GM19372 (cell line): Measurements from ENCODE around the gene CHTOP.
"Not testable (repeated sequence)": the region's sequence is repeated elsewhere in the genome, so short reads cannot be mapped to it uniquely, and the experiment has no call there.

Experiments used
- ATAC-seq: cut with Tn5 transposase; IDR thresholded peaks from one replicate; pipeline ENCODE4 v1.9.1; 2021; ENCODE audit warnings: mild to moderate bottlenecking, low read depth, moderate library complexity; ENCODE audit not compliant: unreplicated experiment

Gene CHTOP, protein sequence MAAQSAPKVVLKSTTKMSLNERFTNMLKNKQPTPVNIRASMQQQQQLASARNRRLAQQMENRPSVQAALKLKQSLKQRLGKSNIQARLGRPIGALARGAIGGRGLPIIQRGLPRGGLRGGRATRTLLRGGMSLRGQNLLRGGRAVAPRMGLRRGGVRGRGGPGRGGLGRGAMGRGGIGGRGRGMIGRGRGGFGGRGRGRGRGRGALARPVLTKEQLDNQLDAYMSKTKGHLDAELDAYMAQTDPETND

DNA sequence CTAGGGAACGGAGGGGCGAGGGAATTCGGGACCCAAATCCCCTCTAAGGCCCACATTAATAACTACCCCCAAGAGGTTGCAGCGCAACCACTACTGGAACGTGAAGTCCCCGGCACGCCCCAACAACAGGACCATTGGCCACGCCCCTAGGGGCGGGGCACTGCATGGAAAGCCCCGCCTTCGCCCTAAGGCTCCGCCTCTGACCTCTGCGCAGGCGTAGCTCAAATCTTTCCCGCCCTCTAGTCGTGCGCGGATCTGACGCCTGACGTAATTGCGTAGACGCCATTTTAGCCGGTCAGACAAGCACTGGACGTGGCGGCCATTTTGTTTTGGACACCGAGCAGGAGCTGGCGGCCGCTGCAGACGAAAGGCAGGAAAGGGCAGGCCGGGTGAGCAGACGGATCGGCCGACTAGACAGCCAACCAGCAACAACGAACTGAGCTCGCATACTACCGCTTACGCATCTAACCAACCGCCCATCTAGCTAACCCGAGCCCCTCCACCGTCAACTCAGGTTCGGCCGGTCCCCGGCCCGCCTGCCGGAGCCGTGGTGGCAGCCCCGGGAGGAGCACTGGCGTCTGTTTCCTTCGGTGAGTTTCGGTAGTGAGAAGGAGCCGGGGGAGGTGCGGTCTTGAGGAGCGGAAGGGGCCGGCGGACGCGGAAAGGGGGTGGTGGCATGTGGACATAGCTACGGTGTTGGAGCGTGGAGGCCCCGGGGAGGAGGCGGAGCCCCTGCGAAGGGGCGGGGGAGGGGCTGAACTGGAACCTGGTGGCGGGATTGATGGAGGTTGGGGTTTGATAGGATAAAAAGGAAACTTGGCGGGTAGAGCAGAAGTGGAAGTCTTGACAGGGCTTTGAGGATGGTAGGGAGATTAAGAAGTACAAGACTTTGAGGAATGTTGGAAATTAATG, at the start of gene CHTOP:
CHTOP (plus strand) TSS at position 313 of the 912 bp plus-strand sequence. CDS start 2,523 bp downstream, outside the sequence.
- ATAC-seq = peak; percentile 92

GRCh38 chr1:153585006-153585405, 48.9 kb upstream of the CHTOP start:
- no peak for ATAC-seq

- no peak for ATAC-seq
Observed at GRCh38 chr1:153586347-153586746, 47.5 kb upstream of the CHTOP start.

DNA sequence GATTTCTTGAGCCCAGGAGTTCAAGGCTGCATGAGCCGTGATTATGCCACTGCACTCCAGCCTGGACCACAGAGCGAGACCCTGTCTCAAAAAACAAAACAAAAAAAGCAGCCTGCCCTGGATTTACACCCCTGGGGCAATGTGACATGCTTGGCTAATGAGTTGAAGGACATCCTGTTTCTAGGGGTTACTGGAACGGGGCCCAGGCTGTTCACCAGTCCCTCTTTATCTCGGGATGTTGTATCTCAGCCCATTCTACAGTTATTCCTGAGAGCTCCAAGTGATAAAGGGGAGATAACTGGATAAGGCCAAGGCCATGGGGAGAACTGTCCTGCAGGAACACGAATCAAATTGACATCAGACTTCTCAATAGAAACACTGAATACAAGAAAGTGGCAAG, 46.6 kb upstream of the CHTOP start:
- ATAC-seq = no peak

DNA sequence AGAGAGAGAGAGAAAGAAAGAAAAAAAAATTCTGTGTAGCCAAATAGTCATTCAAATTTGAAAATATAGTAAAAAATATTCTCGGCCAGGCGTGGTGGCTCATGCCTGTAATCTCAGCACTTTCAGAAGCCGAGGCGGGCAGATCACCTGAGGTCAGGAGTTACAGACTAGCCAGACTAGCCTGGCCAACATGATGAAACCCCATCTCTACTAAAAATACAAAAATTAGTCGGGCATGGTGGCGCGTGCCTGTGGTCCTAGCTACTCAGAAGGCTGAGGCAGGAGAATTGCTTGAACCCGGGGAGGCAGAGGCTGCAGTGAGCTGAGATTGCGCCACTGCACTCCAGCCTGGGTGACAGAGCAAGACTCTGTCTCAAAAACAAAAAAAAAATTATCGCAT, 45.8 kb upstream of the CHTOP start:
- ATAC-seq = not testable (repeated sequence)

GRCh38 chr1:153588482-153588881, 45.4 kb upstream of the CHTOP start:
- no peak for ATAC-seq

DNA sequence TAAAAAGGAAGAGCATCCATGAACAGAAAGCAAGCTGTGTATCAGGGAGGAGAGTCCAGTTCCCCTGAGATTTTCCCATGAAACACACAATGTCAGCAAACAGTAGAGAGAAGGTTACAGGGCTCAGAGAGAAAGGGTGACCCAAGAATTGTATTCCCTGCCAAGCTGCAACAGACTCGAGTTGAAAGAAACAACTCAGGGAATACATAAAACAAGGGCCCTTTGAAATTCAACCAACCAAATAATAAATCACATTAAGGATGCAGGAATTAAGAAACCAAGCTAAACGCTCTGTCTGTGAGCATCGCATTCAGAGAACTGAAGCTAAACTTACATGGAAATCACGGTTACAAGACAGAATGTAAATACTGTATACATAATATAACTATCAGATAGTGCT, 41.1 kb upstream of the CHTOP start:
- ATAC-seq = no peak

- ATAC-seq = no peak
Observed at GRCh38 chr1:153597206-153597605, 36.7 kb upstream of the CHTOP start.

GRCh38 chr1:153598309-153599172, 35.3 kb upstream of the CHTOP start:
- ATAC-seq = peak; percentile 98

DNA sequence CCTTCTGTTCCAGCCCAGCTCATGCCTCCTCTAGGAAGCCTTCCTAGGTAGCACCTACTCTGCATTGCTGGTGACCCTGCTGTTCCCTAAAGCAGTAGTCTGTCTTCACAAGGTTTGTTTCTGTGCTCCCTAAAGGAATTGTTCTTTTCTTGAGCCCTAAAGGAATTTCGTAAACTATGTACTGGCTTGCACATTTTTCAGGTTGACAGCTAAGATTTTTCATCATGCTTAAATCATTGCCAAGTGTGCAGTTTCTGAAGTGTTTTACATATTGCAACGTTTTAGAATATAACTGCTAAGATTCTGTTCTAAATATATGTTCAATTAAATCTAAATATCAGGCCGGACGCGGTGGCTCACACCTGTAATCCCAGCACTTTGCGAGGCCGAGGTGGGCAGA, 34.0 kb upstream of the CHTOP start:
- ATAC-seq = no peak

DNA sequence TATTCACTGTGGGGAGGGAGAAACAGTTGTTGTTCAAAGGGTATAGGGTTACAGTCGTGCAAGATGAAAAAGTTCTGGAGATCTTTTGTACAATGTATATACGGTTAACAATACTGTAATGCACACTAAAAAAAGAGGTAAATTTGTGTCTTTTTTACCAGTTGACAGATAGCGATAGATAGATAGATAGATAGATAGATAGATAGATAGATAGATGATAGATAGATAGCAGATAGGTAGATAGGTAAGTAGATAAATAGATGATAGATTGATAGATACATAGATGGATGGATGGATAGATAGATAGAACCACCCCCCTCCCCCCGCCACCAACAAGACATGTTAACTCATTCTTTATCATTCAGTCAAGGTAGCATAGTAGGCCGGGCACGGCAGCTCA, 31.1 kb upstream of the CHTOP start:
- ATAC-seq = no peak

- no peak for ATAC-seq
Observed at GRCh38 chr1:153606194-153606593, 27.7 kb upstream of the CHTOP start.

DNA sequence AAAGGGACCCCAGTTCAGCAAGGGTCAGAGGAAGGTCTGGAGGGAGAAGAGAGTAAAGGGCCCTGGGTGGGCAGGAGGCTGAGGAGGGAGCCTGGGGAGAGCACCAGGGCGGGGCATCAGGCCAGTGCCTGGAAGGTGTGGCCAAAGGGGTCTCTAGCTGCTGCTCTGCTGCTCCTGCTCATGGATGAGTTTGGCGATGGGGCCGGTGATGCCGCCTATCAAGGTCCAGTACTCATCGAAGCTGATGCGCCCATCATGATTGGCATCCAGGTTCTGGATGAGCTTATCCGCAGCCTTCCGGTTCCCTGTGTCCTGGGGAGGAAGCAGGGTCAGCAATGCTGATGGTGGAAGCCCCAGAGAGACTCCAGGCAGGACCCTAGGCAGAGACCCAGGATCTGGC, 26.5 kb upstream of the CHTOP start:
- no peak for ATAC-seq

DNA sequence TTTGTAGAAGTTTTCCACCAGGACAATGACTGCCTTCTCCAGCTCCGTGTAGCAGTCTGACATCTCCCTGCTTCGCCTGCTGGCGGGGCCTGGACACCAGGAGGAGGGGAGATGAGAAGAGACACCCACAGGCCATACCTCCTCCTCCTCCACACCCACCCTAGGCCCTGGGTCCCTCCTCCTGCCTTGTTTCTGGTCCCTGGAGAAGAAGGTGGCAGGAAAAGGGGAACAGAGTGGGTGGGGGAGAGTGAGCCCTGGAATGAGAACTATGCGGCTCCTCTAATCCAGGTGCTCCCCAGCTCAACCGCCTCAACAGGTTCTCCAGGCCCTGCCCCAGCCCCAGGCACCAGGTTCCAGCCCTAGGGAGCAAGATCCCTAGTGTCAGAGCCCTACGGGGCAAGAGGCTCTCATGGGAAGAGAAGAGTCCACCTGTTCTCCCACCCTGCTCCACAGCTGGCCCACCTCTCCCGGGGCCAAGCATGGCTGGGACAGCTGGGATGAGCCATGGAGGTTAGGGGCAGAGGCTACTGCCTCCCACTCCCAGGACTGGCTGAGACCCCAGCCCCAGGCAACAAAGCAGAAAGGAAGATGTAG, 25.7 kb upstream of the CHTOP start:
- no peak for ATAC-seq

DNA sequence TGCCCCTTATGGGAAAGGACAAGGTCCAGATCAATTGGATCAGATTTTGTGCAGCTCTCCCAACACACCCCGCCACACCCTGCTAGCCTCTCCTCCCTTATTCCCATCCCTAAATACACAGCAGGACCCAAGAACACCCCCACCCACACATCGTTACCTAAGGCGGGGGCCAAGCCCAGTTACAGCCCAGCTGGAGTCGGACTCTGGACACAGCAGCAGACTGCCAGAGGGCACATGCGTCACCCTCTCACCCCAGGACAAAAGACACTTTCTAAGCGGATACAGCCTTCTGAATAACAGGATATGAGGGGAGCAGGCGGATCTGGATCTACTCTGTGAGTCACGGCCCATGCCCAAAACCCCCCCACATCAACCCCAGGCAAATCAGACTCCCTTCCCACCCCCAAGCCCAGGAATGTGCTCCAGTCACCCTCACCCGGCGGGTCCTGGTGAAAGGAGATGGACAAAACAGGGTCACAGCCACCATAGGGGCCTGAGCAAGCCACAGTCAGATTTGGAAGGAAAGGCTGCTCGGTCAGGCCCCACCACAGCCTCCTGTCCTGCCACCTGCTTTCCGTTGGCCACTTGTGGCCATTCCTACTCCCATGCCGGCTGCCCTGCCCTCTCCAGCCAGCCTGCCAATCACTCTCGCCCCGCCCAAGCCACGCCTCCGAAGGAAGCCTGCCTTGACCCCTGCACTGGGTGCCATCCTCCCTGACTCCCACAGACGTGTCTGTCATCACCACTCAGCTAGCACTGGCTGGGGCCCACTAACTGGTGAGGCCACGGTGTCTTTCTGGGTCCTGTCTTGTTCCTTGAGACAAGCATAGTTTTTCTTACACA, 24.9 kb upstream of the CHTOP start:
- ATAC-seq = no peak

- no peak for ATAC-seq
Observed at GRCh38 chr1:153609585-153609907, 24.3 kb upstream of the CHTOP start.

- ATAC-seq = no peak
Observed at GRCh38 chr1:153610334-153610733, 23.5 kb upstream of the CHTOP start.

- no peak for ATAC-seq
Observed at GRCh38 chr1:153610811-153611301, 23.0 kb upstream of the CHTOP start.

GRCh38 chr1:153611356-153611755, 22.5 kb upstream of the CHTOP start:
- ATAC-seq = no peak
